ENCODE measurements around the gene AGBL4.

DNA sequence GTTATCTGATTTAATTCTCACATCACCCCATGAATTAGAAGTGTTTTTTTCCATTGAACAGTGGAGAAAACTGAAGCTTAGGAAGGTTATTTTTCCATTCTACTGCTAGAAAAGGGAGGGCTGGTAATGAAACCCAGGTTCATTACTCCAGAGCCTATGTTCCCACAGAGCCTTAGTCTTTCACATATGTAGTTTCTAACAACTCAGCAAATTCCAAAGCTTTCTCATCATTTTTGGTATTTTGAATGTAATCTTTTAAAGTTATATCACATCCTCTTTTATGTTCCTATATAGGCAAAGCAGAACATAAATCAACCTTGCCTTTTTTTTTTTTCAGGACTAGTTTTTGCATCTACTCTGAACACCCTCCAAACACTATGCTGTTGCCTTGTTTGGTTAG, 1115.1 kb downstream of the AGBL4 start:
- TF ChIP-seq, protein P1, sequence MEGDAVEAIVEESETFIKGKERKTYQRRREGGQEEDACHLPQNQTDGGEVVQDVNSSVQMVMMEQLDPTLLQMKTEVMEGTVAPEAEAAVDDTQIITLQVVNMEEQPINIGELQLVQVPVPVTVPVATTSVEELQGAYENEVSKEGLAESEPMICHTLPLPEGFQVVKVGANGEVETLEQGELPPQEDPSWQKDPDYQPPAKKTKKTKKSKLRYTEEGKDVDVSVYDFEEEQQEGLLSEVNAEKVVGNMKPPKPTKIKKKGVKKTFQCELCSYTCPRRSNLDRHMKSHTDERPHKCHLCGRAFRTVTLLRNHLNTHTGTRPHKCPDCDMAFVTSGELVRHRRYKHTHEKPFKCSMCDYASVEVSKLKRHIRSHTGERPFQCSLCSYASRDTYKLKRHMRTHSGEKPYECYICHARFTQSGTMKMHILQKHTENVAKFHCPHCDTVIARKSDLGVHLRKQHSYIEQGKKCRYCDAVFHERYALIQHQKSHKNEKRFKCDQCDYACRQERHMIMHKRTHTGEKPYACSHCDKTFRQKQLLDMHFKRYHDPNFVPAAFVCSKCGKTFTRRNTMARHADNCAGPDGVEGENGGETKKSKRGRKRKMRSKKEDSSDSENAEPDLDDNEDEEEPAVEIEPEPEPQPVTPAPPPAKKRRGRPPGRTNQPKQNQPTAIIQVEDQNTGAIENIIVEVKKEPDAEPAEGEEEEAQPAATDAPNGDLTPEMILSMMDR (conservative IDR thresholded peaks at IDR 0.05; ENCODE audit: low read depth, low read length), result no peak
- TF ChIP-seq EZH2phosphoT487 (IDR thresholded peaks at IDR 0.05; ENCODE audit: borderline replicate concordance, low read length), result no peak
